Neural progenitor cell (in vitro differentiated cells): ENCODE results near the gene MYH10.

Experiments
- EZH2 ChIP-seq: fragments of 200-600 bp; sonication (generic); IDR thresholded peaks from 2 replicates; pipeline ENCODE4 v1.6.1; 2017; ENCODE audit warnings: antibody characterized with exemption, mild to moderate bottlenecking, moderate library complexity
- TF ChIP-seq, protein P1 (sequence below): fragments of 200-600 bp; sonication (generic); IDR thresholded peaks from 2 replicates; pipeline ENCODE4 v1.5.1; 2017; ENCODE audit warnings: antibody characterized with exemption, mild to moderate bottlenecking

GRCh38 chr17:8662973-8663372, 32.4 kb upstream of the MYH10 start:
- TF ChIP-seq, protein P1, sequence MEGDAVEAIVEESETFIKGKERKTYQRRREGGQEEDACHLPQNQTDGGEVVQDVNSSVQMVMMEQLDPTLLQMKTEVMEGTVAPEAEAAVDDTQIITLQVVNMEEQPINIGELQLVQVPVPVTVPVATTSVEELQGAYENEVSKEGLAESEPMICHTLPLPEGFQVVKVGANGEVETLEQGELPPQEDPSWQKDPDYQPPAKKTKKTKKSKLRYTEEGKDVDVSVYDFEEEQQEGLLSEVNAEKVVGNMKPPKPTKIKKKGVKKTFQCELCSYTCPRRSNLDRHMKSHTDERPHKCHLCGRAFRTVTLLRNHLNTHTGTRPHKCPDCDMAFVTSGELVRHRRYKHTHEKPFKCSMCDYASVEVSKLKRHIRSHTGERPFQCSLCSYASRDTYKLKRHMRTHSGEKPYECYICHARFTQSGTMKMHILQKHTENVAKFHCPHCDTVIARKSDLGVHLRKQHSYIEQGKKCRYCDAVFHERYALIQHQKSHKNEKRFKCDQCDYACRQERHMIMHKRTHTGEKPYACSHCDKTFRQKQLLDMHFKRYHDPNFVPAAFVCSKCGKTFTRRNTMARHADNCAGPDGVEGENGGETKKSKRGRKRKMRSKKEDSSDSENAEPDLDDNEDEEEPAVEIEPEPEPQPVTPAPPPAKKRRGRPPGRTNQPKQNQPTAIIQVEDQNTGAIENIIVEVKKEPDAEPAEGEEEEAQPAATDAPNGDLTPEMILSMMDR: no peak
- no peak for TF ChIP-seq EZH2
